Activated CD8-positive, alpha-beta memory T cell treated with anti-CD3 and anti-CD28 coated beads for 1 hour (primary cell): ENCODE measurements around the gene NUP93.
"Not testable (repeated sequence)": the region's sequence is repeated elsewhere in the genome, so short reads cannot be mapped to it uniquely, and the experiment has no call there.

ENCODE experiments used
- DNase-seq, 2 donors: peaks; one replicate each; pipeline ENCODE4 v3.0.0-alpha.2; 2020; ENCODE audit warnings: low read depth in 1 of 2; ENCODE audit errors: extremely low read depth in 1 of 2

Gene NUP93

DNA sequence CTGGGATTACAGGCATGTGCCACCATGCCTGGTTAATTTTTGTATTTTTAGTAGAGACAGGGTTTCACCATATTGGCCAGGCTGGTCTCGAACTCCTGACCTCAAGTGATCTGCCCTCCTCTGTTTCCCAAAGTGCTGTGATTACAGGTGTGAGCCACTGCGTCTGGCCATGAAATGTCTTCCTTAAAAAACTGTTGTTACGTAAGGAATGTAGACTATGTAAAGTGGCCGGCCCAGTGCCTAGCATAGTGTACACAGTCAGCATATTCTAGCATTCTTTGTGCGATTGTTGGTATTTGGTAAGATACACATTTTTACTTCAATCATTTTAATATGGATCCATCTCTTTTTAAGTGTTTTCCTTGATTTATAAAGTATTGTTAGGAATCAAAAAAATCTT, 81.7 kb downstream of the NUP93 start:
- not testable (repeated sequence) for DNase-seq

DNA sequence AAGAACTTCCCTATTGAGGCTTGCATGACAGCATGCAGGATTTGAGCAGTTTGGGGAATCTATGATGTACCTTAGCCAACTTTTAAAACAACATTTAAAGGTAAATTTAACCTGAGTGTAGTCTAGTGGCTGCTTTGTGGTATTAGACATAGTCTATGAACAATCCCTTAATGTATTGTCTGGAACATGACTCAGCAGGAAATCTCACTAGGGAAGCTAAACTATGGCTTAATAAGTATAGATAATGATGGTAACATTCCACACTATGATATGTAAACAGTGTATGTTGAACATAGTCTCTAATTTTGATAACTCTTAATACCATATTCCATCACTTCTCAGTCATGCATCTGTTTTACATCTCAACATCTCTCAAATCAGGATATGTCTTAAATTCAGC, 83.0 kb downstream of the NUP93 start:
- DNase-seq = no peak

DNA sequence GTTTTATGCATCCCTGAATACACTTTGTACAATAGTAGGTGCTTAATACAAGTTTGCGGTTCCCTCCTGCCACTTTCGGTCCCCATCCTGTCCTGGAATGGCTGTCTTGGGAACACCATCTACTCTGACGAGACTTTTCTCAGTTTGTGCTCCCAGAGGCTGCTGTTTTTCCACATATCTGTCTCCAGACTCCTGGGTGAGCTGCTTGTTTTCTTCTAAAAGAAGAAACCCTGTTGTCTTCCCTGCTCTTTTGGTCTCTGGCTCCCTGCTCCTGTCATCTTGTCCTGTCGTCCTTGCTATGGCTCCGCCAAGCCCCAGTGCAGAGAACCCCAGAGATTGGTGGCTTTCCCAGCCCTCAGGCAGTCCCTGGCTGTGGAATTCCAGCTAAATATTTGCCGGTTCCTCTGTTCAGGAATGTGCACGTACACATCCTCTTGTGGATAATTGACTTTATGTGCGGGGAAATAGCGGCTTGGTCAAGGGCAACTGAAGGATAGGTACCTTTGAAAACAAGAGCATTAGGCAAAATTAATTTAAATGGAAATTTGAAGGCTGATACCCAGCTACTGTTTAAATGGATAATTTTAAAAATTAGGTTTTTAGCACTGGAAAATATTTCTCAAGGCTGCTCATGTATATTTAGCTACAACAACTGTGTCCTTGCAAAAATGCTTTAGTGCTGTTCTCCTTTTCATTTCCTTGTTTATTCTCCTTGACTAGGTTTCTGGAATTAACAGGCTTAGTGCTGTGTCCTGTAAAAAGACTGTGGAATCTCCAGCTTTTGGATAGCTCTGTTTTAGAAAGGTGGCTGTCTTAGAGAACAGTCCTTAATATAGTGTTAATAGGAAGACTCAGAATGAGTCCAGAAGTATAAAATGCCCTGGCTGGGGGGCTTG, 84.9 kb downstream of the NUP93 start:
- DNase-seq = no peak

DNA sequence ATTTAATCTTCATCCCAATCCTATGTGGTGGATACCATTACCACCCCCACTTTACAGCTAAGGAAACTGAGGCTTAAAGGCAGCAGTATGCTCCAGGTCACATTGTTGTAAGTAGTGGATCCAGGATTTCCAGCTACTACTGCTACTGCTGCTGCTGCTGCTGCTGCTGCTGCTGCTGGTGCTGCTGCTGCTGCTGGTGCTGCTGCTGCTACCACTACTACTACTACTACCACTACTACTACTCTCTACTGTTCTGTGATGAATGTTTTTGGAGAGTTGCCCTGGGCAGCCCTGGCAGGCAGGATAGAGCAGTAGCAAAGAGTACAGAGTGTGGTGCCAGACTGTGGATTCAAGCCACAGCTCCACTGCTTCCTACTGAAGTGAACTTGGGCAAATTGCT, 85.8 kb downstream of the NUP93 start:
- DNase-seq = no peak

DNA sequence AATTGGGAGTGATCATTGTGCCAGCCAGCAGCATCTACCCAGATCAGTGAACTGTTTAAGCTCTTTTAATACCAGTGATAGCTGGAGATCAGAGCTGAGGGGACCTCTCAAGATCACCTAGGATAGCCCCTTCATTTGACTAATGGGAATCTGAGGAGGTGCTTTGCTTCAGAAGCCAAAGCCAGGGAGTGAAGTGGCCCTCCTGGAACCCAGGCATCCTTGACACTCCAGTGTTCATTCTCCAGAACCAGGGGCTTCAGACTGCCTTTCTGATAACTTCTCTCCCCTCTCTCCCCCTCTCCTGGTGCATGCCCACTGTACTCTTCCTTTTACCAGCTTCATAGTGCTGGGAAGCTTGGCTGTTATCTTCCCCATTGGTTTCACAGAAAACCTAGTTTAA, 87.1 kb downstream of the NUP93 start:
- no peak for DNase-seq

DNA sequence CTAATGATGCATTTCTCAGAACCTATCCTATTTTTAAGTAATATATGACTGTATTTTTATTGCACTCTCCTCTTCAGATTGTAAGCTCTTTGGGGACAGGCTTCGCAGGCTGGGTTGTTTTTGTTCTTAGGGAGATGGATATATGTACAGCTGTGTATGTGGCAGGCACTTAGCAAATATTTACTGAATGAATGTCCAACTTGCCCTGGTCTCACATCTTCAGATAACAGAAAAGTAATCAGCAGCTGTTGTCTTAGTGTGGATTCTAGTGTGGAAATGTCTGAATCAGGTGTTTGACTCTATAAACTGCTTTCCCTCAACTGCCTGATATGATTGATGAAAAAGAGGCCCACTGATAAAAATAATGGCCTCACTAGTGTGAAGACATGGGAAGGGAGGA, 88.0 kb downstream of the NUP93 start:
- DNase-seq = no peak

DNA sequence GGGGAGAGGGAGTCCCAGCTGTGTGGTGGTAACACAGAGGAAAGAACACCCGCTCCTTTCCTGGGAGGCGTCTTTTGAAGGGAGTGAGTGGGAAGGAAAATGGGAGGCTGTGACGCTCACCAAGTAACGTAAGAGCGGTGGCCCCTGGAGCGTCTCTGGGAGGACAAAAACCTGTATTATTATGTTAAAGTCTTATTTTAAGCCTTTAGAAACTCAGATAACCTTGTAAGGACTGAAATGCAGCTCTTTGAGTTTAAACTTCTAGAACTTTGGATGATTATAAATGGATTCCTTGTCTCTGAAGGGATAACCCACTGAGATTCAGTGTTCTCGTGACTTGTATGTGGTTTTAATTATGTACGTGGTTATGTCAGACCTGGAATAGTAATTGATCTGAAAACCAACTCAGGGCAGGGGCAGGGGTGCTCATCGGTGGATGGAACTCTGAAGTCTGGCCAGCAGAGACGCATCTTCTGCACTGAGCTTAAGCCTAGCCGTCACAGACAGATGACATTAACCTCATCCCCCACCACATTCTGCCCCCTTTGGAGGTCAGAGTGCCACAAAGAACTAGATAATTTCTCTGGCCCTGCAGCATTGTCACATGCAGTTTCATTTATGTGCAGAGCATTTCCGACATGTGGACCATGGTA, 93.3 kb downstream of the NUP93 start:
- DNase-seq = no peak

DNA sequence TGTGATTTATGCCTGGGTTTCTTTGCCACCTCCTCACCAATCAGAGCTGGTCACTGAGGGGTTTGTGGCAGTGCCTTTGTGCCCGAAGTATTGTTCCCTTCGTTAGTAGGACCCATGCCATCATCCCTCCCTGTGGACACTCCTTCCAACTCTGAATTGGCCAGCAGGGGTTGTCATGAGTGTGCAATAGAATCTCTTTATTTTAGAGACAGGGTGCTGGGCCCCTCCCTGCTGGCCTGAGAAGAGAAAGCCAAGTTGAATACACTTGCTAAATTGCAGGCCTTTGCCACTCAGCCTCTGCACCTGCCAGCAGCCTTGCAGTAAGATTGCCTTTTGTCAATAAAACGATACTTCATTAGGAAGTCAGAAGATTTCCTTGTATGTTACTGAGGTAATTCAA, 94.4 kb downstream of the NUP93 start:
- DNase-seq = no peak

DNA sequence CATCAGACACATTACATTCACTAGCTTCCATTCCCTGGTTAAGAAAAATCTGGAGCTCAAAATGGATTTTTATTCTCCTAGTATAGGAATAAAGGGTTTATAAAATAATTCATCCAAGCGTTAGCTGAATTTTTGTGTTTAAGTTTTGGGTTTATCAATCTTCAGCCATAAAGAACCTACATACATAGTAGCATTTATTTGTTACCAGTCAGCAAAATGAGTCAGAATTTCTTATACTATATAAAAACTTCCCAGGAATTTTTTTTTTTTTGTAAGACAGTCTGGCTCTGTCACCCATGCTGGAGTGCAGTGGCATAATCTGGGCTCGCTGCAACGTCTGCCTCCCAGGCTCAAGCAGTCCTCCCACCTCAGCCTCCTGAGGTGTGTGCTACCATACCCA, 94.9 kb downstream of the NUP93 start:
- no peak for DNase-seq

DNA sequence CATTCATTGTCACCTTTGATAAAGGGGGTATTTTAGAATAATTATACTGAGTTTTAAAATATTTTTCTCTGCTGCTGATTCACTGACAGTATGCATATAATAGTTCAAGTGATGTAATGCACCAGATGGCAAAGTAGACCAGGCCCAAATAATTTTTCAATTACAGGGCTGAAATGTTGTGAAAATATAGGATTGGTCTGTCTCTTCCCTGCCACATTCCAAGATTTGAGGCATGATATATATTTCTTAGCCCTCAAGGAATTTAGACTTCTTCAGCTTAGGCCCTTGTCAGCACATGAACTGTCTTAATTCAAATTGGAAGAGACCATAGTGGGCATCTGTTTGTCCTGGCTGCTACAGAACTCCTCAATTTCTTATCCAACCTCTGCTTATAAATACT, 95.9 kb downstream of the NUP93 start:
- DNase-seq = no peak

DNA sequence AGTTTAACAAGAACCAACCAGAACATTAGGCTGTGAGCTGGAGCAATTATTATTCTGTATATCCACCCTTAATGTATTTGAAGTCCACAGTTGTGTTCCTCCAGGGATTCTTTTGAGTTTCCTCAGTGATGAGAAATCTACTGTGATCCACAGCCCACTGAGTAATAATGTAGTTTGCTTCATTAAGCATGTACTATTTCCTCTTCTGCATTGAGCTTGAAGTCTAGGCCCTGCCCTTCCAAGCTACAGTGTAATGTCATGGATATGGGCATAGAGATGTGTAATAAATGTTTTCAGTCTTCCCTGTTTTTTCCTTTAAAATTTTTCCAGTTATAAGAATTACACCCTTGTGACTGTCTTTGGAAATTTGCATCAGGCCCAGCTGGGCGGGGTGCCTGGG, 98.7 kb downstream of the NUP93 start:
- DNase-seq = no peak

DNA sequence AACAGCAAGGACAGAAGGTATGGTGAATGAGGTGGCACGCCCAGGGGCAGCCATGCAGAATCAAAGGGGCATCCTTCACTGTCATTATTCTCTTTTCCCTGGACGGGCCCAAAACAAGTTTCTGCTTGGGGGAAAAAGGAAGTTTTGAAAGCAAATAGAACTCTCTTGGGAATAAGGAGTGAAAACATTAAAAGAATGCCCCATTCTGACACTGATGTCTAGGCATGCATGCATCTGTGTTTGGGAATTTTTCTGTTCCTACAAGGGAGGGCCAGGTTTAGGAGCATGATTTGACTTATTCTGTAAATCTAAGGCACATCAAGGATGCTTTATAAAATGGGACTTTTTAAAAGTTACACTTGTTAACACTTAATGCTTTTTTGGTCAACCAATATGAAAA, 100.7 kb downstream of the NUP93 start:
- no peak for DNase-seq

DNA sequence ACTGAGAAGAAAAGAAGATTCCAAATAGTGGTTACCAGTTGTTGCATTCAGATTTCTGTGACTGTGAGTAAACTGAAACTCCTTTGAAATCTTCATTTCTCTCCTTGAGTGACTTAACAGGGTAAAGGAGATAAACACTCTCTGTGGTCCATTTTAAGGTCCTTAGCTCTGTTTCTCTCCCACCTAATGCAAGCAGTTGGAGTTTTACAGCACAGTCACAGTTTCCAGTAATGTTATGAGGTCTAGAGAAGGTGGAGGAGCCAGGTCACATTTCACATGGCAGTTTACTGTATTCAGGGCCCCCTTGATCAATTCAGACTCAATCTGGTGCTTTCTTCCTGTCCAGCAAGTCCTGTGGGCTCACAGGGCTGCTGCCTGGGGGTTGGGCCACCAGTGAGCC, 102.8 kb downstream of the NUP93 start:
- no peak for DNase-seq

DNA sequence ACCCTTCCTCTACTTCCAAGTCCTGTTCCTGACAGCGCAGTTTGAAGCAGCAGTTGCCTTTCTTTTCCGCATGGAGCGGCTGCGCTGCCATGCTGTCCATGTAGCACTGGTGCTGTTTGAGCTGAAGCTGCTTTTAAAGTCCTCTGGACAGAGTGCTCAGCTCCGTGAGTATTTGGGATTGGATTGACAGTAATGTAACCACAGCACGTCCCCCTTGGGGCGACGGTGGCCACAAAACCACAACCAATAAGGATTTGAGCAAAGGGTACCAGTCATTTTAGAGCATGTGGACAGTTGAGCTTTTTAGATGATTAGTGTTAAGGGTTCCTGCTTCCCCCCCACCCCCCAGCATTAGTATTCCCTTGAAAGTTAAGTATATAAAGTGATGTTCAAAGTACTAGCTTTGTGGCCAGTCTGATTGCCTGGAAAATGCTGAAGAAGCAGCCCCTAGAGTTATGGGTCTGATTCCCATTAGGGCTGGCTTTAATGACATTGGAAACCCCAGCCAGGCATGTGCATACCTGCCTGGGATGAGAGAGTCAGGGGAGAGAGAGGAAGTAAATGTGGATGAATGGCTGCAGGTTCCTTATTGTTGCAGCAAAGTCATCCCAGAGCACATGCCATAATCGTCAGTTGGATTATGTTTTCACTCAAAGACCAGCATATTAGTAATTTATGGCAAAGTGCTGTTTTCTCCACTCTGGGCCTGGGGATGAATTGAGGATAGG, 103.5 kb downstream of the NUP93 start:
- DNase-seq = no peak

DNA sequence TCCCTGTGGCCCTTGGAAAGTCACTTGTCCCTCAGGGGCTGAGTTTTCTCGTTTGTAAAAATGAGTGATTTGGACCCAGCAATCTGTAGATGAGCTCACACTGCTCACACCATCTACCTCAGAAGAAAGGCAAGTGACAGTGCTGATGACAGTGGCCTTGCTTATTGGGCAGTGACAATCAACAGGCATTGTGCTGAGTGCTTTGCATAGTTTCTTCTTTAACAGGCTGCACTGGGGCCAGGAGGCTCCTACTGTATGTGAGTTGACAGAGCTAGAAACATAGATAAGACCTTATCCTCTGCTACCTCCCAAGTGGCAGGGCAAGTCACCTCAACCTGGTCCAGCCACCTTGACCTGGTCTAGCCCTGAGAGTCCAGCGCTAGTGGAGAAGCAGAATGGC, 105.4 kb downstream of the NUP93 start:
- no peak for DNase-seq

DNA sequence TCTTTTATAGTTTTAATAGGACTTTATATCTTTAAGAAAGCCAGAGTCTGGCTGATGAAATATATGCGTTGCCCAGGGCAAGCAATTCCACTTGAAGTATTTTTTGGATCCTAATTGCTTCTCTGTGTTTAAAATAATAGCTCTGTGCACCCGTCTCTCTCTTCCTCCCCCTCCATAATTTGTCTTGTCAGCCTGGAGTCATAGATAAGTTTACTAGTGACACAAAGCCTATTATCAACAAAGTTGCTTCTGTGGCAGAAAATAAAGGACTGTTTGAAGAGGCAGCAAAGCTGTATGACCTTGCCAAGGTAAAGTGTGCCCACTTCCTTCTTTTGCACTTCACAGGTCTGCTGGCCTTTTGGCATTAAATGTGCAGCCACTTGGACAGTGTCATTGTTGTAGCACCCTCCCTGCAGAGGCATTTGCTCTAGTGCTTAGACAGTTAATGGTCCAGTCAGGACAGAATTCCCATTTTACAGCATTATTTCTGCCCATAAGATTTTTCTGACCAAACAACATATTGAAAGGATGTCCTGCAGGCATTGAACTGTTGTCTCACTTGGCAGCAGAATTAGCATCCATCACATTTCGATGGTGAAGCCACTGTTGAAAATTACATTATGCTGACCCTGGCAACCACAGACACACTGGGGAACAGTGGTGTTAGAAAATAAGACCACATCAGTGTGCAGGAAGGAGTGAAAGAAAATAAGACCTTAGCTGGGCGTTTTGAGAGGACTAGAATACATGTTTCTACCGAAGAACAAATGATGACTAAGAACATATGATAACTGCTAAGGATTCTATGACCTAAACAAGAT, 106.7 kb downstream of the NUP93 start:
- no peak for DNase-seq

DNA sequence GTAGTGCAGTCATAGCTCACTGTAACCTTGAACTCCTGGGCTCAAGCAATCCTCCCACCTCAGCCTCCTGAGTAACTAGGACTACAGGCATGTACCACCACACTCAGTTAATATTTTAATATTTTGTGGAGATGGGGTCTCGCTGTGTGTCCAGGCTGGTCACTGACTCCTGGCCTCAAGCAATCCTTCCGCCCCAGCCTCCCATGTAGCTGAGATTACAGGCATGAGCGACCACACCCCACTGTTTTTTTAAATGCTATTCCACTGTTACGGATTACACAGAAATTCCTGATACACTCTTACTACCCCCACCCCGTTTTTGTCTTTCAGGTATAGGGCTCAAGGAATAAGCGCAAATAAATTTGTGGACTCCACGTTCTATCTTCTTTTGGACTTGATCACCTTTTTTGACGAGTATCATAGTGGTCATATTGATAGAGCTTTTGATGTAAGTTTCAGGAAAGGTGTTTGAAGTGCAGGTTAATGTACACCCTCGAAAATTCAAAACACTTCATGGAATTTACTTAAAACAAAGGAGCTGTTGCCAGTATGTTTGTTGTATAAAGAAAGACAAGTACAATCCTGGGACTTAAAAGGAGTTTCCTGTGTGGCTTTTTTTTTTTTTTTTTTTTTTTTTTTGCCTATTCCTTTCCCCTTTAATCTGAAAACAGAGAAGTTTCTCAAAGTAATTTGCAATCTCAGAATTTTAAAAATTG, 108.9 kb downstream of the NUP93 start:
- no peak for DNase-seq

DNA sequence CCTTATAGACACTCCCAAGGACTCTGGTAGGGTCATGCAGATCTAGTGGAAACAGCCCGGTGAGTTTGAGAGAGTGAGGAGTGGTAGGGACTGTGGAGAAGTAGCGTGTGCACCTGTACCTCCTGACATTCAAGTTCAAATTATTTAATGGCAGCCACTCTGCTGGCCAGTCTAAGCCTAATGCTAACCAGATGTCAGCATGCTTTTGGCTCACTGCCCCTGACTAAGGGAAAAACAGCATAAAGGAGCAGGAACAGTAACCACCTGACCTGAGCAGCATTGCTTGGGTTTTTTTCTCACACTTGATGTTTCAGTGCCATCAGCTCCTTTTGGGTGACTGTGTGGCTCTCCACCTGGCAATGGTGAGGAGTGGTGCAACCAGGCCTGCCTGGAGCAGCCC, 111.3 kb downstream of the NUP93 start:
- DNase-seq = no peak

DNA sequence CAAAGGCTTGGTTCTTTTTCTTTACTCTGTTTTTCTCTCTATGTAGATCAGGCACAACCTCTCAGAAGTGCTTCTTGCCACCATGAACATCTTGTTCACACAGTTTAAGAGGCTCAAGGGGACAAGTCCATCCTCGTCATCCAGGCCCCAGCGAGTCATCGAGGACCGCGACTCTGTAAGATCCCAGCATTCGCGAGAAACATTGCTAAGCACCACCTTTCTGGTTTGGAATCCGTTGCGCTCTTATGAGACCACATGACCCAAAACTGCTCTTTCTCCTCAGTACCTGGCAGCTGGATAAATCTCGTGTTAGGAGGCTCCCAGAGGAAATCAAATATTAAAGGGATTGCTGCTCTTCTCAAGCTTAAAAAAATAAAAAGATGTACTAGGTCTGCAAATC, 111.7 kb downstream of the NUP93 start:
- no peak for DNase-seq

DNA sequence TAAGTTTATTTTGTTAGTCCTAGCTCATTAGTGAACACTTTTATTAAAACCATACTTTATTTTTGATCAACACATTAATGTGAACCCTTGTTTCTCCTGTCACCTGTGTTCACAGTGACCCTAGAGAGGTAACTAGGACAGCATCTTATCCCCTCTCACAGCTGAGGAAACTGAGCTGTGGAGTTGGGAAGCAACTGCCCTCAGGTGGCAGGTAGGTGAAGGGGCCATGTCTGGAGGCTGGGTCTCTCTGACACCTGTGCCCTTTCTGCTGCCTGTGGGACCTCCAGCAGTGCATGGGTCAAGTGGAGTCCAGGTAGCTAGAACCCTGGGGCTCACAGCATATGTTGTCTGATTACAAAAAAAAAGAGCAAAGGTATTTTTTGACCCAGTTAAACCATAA, 112.2 kb downstream of the NUP93 start:
- DNase-seq = no peak
